Measurements from ENCODE around the gene NTRK3.
"Not testable (repeated sequence)": the region's sequence is repeated elsewhere in the genome, so short reads cannot be mapped to it uniquely, and the experiment has no call there.

NTRK3 gene

GRCh38 chr15:87877114-87877810 is 379.3 kb downstream of the NTRK3 start:
- no peak for DNase-seq (ENCODE audit: low spot score)

DNA sequence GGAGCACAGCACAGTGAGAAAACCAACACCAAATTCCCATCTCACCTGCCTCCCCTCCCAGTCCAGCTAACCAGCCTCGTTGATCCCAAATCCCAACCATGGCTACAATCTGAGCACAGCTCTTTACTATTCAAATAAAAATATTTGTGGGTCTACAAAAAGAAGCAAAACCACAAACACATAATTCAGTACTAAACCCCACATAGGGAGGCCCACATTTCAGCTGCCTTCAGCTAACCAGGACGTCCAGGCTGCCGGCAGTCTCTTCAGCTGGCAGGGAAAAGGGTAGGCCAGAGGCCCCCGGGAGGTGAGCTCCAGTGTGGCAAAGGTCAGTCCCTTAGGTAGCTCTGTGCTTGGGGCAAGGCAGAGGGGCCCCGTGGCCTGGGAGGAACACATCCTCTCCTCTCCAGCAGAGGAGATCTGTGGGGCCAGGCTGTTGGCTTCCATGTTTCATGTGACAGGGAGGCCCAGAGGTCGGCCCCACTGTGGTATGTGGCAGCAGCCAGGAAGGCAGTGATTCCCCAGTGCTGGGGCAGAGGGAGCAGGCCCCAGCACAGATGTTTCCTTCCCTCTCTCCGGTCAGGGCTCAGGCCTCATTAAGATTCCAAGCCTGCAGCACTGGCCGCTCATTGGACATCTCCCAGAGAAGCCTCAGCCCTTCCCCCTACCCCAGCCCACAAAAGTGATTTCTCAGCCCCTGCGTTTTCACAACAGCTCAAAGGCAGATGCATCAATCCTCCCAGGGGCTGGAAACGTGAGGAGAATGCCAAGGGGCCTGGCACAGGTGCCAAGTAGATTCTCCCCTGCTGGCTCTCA is 381.4 kb downstream of the NTRK3 start:
- no peak for DNase-seq (ENCODE audit: low spot score)

- DNase-seq (ENCODE audit: low spot score) = no peak
Observed at GRCh38 chr15:87873516-87873915, 383.0 kb downstream of the NTRK3 start.

DNA sequence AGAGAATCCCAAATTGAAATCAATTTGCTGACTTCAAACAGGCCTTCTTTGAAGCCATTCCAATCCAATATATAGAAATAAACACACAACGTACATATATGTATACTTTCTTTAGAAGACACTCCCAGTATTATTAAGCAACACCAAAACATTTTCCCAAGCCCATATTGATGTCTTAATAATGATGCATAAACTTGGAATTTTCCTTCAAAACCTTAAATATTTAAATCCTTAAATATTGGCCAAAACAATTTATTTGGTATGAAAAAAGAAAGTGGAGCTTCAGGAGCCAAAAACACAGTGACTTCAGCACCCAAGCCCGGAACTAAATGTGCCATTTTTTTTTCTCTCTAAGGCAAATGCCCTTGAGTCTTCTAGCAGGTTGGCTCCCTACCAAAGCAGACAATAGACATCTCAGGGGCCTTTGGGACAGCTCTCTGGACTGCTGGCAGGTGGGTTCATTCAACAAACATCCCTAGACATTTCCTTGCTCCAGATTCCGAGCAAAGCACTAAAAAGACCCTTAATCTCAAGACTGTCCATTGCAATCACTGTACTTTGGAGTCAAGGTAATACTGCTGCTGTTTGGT is 384.7 kb downstream of the NTRK3 start:
- DNase-seq (ENCODE audit: low spot score) = no peak

GRCh38 chr15:87871258-87871681 is 385.3 kb downstream of the NTRK3 start:
- no peak for DNase-seq (ENCODE audit: low spot score)

- no peak for DNase-seq (ENCODE audit: low spot score)
Observed at GRCh38 chr15:87866961-87867360, 389.6 kb downstream of the NTRK3 start.

DNA sequence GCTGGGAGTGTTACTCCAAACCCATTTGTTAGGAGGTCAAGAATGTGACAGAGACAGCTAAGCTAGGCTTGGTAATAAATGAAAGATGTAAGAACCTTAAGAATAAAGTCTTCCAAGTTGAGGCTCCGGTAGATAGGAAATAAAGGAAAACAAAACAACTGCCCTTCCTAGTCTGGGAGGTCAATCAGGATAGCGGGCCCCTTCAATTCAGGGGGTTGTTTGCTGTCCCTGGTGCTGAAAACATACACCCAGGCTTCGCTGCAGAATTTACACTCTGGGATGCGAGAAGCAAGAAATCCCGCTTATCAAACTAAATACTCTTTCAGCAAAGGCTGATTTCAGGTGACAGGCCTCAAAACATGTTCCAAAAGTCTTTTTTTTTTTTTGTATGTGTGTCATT is 393.4 kb downstream of the NTRK3 start:
- DNase-seq (ENCODE audit: low spot score) = no peak

GRCh38 chr15:87860743-87861142 is 395.8 kb downstream of the NTRK3 start:
- DNase-seq (ENCODE audit: low spot score) = no peak

- no peak for DNase-seq (ENCODE audit: low spot score)
Observed at GRCh38 chr15:87858651-87859050, 397.9 kb downstream of the NTRK3 start.

GRCh38 chr15:87851497-87851896 is 405.0 kb downstream of the NTRK3 start:
- no peak for DNase-seq (ENCODE audit: low spot score)

- no peak for DNase-seq (ENCODE audit: low spot score)
Observed at GRCh38 chr15:87850916-87851315, 405.6 kb downstream of the NTRK3 start.

DNA sequence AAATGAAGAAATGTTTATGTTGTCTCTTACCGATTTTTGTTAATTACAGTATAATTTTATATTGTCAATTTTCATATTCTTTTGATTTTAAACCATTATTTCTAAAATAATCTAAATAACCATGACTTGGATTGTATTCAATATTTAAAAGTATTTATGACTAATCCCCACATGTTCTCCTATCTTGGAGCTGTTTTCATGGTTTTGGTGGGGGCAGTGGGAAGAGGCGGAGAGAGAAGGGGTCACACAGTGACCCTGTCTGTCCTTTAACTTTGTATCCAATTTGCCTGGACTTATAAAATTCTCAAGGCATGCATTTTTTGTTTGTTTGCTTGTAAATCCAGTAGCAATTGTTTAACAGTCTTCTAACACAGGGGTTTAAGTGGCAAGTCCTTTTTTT is 407.4 kb downstream of the NTRK3 start:
- no peak for DNase-seq (ENCODE audit: low spot score)

- no peak for DNase-seq (ENCODE audit: low spot score)
Observed at GRCh38 chr15:87848012-87848411, 408.5 kb downstream of the NTRK3 start.

DNA sequence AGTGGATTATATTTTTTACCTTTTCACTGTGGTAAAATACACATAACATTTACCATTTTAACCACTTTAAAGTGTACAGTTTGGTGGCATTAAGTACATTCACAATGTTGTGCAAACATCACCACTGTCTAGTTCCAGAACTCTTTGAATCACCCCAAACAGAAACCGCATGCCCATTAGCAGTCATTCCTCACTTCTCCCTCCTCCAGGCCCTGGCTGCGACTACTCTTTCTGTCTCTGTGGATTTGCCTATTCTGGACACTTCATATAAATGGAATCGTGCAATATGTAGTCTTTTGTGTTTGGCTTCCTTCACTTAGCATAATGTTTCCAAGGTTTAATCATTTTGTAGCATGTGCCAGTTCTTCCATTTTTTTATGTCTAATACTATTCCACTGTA is 409.8 kb downstream of the NTRK3 start:
- DNase-seq (ENCODE audit: low spot score) = no peak

DNA sequence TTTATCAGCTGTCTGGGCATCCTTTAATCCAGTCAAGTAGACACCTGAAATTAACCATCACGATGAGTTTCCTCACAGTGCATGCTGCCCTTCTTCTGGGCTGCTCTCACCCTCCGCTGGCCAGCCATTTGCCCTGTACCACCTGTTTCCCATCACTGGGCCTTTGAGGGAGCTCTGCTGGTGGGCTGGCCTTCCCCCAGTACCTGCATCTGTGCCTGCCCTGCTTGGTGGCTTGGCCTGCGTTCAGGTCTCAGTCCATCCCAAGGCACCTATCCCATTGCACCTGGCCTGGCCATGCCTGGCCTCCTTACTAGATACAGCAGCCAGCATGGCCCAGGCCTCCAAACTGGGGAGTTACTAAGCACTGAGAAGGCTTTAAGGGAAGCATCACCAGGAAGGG is 413.2 kb downstream of the NTRK3 start:
- no peak for DNase-seq (ENCODE audit: low spot score)

DNA sequence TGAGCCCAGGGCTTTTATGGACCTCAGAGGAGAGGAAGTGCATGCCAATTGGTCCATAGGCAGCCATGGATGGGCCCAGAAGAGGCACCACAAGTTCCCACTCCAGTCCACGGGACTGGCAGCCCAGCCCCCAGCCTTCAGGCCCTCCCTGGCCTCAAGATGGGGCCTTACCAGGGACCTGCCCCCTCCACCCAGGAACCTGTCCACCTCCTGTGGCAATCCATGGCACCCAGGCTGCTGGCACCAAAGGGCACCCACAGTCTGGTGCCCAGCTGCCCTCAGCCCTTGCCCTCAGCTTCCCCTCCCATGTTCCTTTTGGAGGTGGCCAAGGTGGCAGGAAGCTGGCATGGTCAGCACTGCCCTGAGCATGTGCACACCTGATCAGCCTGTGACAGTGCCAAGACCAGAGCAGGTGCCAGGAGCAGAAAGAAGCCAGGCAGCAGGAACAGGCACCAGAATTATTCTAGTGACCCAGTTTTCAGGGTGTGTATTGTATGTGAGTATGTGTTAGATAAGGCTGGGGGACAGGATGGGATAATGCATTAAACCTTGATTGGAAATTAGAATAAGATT is 415.0 kb downstream of the NTRK3 start:
- DNase-seq (ENCODE audit: low spot score) = no peak

GRCh38 chr15:87835830-87836229 is 420.7 kb downstream of the NTRK3 start:
- DNase-seq (ENCODE audit: low spot score) = not testable (repeated sequence)

DNA sequence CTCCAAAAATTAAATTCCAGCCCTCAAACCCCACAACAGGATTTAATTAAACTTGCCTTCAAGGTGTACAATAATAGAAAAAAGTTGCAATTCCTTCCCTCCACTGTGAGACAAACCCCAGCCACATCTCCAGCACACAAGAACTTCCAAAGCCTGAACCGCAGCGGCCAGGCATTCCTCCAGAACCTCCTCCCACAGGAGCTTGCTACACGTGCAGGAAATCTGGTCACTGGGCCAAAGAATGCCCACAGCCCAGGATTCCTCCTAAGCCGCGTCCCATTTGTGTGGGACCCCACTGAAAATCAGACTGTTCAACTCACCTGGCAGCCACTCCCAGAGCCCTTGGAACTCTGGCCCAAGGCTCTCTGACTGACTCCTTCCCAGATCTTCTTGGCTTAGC is 423.2 kb downstream of the NTRK3 start:
- DNase-seq (ENCODE audit: low spot score) = not testable (repeated sequence)

- DNase-seq (ENCODE audit: low spot score) = no peak
Observed at GRCh38 chr15:87829332-87830050, 427.0 kb downstream of the NTRK3 start.

DNA sequence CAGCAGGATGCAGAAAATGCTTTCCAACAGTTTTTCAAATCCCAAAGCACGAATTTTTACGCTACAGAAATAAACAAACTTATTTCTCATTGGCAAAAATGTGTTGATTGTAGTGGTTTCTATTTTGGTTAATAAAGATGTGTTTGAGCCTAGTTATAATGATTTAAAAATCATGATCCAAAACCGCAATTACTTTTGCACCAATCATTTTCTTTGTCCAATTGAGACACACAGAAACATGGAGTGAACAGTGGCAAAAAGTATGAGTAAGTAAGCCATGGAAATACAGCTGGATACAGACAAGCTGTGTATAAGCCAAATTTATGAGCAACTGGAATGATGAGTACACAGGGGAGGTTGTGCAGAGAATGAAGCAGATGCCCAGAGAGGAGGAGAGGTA is 427.9 kb downstream of the NTRK3 start:
- DNase-seq (ENCODE audit: low spot score) = no peak

- DNase-seq (ENCODE audit: low spot score) = no peak
Observed at GRCh38 chr15:87827131-87827530, 429.4 kb downstream of the NTRK3 start.

GRCh38 chr15:87826119-87826747 is 430.3 kb downstream of the NTRK3 start:
- no peak for DNase-seq (ENCODE audit: low spot score)

All from hematopoietic multipotent progenitor cell treated with erythropoietin and hydrocortisone succinate and interleukin-3 and kit ligand, for 15 days (in vitro differentiated cells).